Caco-2 (cell line): ENCODE measurements around the gene SMS. TPM values are rescaled to one million over a fixed set of nuclear protein-coding genes. Genes with fewer than 3 reads are reported as not detected.

ENCODE experiments used
- BruUV-seq: library from RNA; stranded (reverse); fragments of 400-500 nt; replicated peaks from 2 replicates; lab custom pipeline; 2021; lab: Mats Ljungman, UMichigan
- CTCF ChIA-PET: fragments of 300-600 bp; sonication (Branson Sonifier 250); formaldehyde crosslinking; loops from one replicate; lab custom pipeline; 2022; ENCODE audit warnings: antibody characterized with exemption; lab: Charles Lee
- POLR2A ChIA-PET: fragments of 300-600 bp; sonication (Branson Sonifier 250); formaldehyde crosslinking; loops from one replicate; lab custom pipeline; 2022; ENCODE audit warnings: antibody characterized with exemption; lab: Charles Lee
- DNase-seq, 2 experiments: peaks; one replicate each; pipeline versions ENCODE4 v3.0.0 to v3.0.0-alpha.2; 2020 to 2022
- H3K27me3 ChIP-seq: replicated peaks from 2 replicates; pipeline ENCODE4 v1.6.0; 2011; ENCODE audit warnings: low read length; ENCODE audit not compliant: control insufficient read depth, insufficient read depth
- H3K36me3 ChIP-seq: 2 replicates; pipeline ENCODE4 v1.5.1; 2011; ENCODE audit warnings: low read length; ENCODE audit not compliant: control insufficient read depth, insufficient read depth
- H3K4me1 ChIP-seq: fragments of 250-450 bp; sonication (Bioruptor Pico); 2 replicates; pipeline ENCODE4 v1.5.1; 2020; ENCODE audit warnings: mild to moderate bottlenecking
- H3K4me3 ChIP-seq: 2 replicates; pipeline ENCODE4 v1.5.1; 2011; ENCODE audit warnings: low read depth, mild to moderate bottlenecking, control low read depth, low read length
- H3K9me3 ChIP-seq: fragments of 250-450 bp; sonication (Bioruptor Pico); 2 replicates; pipeline ENCODE4 v1.5.1; 2020; ENCODE audit warnings: mild to moderate bottlenecking, moderate library complexity
- H3K27ac Mint-ChIP-seq: one replicate; pipeline ENCODE4 v1.8.0; 2022; ENCODE audit warnings: mixed read lengths; ENCODE audit not compliant: unreplicated experiment
- H3K27me3 Mint-ChIP-seq: one replicate; pipeline ENCODE4 v1.8.0; 2022; ENCODE audit warnings: mixed read lengths; ENCODE audit not compliant: insufficient read depth, unreplicated experiment
- H3K36me3 Mint-ChIP-seq: one replicate; pipeline ENCODE4 v1.8.0; 2022; ENCODE audit warnings: mild to moderate bottlenecking, mixed read lengths; ENCODE audit not compliant: insufficient read depth, unreplicated experiment
- H3K4me1 Mint-ChIP-seq: one replicate; pipeline ENCODE4 v1.8.0; 2022; ENCODE audit warnings: low read depth, mixed read lengths; ENCODE audit not compliant: unreplicated experiment
- H3K4me3 Mint-ChIP-seq: one replicate; pipeline ENCODE4 v1.8.0; 2022; ENCODE audit warnings: mild to moderate bottlenecking, moderate library complexity, mixed read lengths; ENCODE audit not compliant: unreplicated experiment
- H3K9me3 Mint-ChIP-seq: one replicate; pipeline ENCODE4 v1.8.0; 2022; ENCODE audit warnings: mixed read lengths; ENCODE audit not compliant: unreplicated experiment
- CTCF ChIP-seq, 2 experiments: fragments of 200-600 bp in 1 of 2; IDR thresholded peaks; 1 replicate in 1 of 2; 2 replicates in 1 of 2; pipeline versions ENCODE4 v1.5.1 to v1.8.0; 2011 to 2022; ENCODE audit warnings: antibody characterized with exemption in 1 of 2, control low read depth in 1 of 2, inconsistent platforms in 1 of 2, low read depth in 1 of 2, low read length in 1 of 2, mild to moderate bottlenecking in 1 of 2, moderate library complexity in 1 of 2; ENCODE audit not compliant: insufficient read depth in 1 of 2, severe bottlenecking in 1 of 2, unreplicated experiment in 1 of 2
- intact Hi-C: fragments of 100-400 bp; cut with micrococcal nuclease; formaldehyde crosslinking; loops from one replicate; pipeline ENCODE4 v1.10.0; 2022; ENCODE audit not compliant: unreplicated experiment
- total RNA-seq: library from RNA; stranded (reverse); gene quantifications from 2 replicates; pipeline ENCODE4 v1.2.3, GENCODE V29; 2022

Gene SMS
- total RNA-seq, 1 experiment from 2014 or later: 158 TPM

- no peaks in the 10 kb centered on the region for H3K9me3 ChIP-seq
- CTCF ChIA-PET: interaction anchor here (1.3 kb wide), 1 partner anchor 41 kb away, joined by 5 read pairs; no protein-coding TSS in a partner anchor
- intact Hi-C loops: loop anchor here (2.0 kb wide), 1 partner anchor 27 kb away; no protein-coding TSS in a partner anchor
- no peak for TF ChIP-seq CTCF (IDR thresholded peaks at IDR 0.05; ENCODE audit: insufficient read depth in 1 of 2, low read depth in 1 of 2, low read length in 1 of 2, severe bottlenecking in 1 of 2, unreplicated experiment in 1 of 2)
- no peaks in the 10 kb centered on the region for H3K27me3 Mint-ChIP-seq
- H3K27me3 ChIP-seq: no peaks in the 10 kb centered on the region
- no peaks in the 10 kb centered on the region for H3K36me3 ChIP-seq
- H3K4me3 Mint-ChIP-seq: peak overlapping the region; percentile 58
- DNase-seq: peak; percentile 35 to 41
- peak overlapping the region; percentile 29 for H3K27ac Mint-ChIP-seq
- H3K4me1 ChIP-seq: peaks cover 15% of the 10 kb centered on the region
- no TSS peak for BruUV-seq
- no peak overlapping the region for H3K4me3 ChIP-seq
- peaks cover 6% of the 10 kb centered on the region for H3K36me3 Mint-ChIP-seq
- POLR2A ChIA-PET: no interaction called here
- H3K9me3 Mint-ChIP-seq: no peaks in the 10 kb centered on the region
- peaks cover 15% of the 10 kb centered on the region for H3K4me1 Mint-ChIP-seq
Measured at GRCh38 chrX:22025751-22026150, 85.2 kb downstream of the SMS start.

GRCh38 chrX:22026731-22027130, 86.2 kb downstream of the SMS start:
- no peak for DNase-seq
- Mint-ChIP-seq H3K27ac (no peak overlapping the region), H3K4me1 (peaks cover 15% of the 10 kb centered on the region), H3K9me3 (no peaks in the 10 kb centered on the region), H3K36me3 (peaks cover 6% of the 10 kb centered on the region), H3K27me3 (no peaks in the 10 kb centered on the region), H3K4me3 (no peak overlapping the region)
- H3K27me3 ChIP-seq: no peaks in the 10 kb centered on the region
- ChIA-PET POLR2A (no interaction called here), CTCF (interaction anchor here (1.3 kb wide), 1 partner anchor 42 kb away, joined by 5 read pairs; no protein-coding TSS in a partner anchor)
- peaks cover 15% of the 10 kb centered on the region for H3K4me1 ChIP-seq
- intact Hi-C loops: loop anchor here (2.0 kb wide), 1 partner anchor 26 kb away; no protein-coding TSS in a partner anchor
- no TSS peak for BruUV-seq
- no peaks in the 10 kb centered on the region for H3K36me3 ChIP-seq
- no peaks in the 10 kb centered on the region for H3K9me3 ChIP-seq
- TF ChIP-seq CTCF (IDR thresholded peaks at IDR 0.05; ENCODE audit: insufficient read depth in 1 of 2, low read depth in 1 of 2, low read length in 1 of 2, severe bottlenecking in 1 of 2, unreplicated experiment in 1 of 2): no peak
- H3K4me3 ChIP-seq: no peak overlapping the region

- Histone ChIP-seq H3K4me1 (no peaks in the 10 kb centered on the region), H3K27me3 (no peaks in the 10 kb centered on the region), H3K4me3 (no peak within 1 kb of the TSS), H3K9me3 (no peaks in the 10 kb centered on the region), H3K36me3 (no peaks in the 10 kb centered on the region)
- Mint-ChIP-seq H3K36me3 (no peaks in the 10 kb centered on the region), H3K4me1 (no peaks in the 10 kb centered on the region), H3K27ac (no peak within 1 kb of the TSS), H3K4me3 (no peak within 1 kb of the TSS), H3K9me3 (no peaks in the 10 kb centered on the region), H3K27me3 (no peaks in the 10 kb centered on the region)
- CTCF ChIA-PET: no interaction called here
- no TSS peak for BruUV-seq
- intact Hi-C loops: no loop called here
- POLR2A ChIA-PET: no interaction called here
- TF ChIP-seq CTCF (IDR thresholded peaks at IDR 0.05; ENCODE audit: insufficient read depth in 1 of 2, low read depth in 1 of 2, low read length in 1 of 2, severe bottlenecking in 1 of 2, unreplicated experiment in 1 of 2): no peak
- DNase-seq: no peak
Measured at GRCh38 chrX:22032084-22032483, 91.6 kb downstream of the SMS start, which contains the start of gene PHEX. Gene PHEX (plus strand): TSS chrX:22032325. CDS start chrX:22033006, 681 bp downstream.
